ENCODE measurements around the gene NLRC3.
A peak's percentile ranks its signal among the peaks of the same experiment; 100 is the strongest.

The NLRC3 gene

DNA sequence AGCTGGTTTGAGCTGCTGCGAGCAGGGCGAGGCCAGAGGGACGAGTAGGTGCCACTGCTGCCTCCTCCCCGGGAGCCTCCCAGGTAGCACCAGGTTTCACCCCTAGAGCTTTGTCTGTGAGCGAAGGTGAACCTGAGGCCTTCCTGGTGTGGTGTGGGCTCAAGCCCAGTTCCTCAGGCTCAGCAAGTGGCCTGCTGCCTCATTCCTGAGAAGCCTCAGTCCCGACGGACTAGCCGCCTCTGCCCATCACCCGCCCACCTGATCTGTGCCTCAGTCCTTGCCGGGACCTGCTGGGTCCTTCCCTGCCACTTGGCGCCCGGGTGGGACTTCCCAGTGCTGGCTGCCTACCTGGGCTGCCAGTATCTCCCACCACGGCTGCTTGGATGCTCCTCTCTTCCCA is 1.7 kb downstream of the NLRC3 start:
- Histone ChIP-seq H4K91ac (ENCODE audit: low read length) (no peak overlapping the region), H3K27ac (ENCODE audit: low read length, poor library complexity, severe bottlenecking) (no peak overlapping the region), H3K4me1 (ENCODE audit: control insufficient read depth, insufficient read depth, low read depth, low read length) (peaks cover 16% of the 10 kb centered on the region), H3K79me1 (replicated peaks; ENCODE audit: low read length, poor library complexity, severe bottlenecking) (no peaks in the 10 kb centered on the region), H2AFZ (ENCODE audit: low read depth, low read length) (no peak overlapping the region), H4K8ac (ENCODE audit: low read length) (no peak overlapping the region), H3K36me3 (ENCODE audit: control insufficient read depth in 1 of 2, insufficient read depth in 2 of 2, low read depth in 1 of 2, low read length in 2 of 2) (no peaks in the 10 kb centered on the region), H3K4me3 (ENCODE audit: insufficient read depth in 1 of 2, low read depth in 1 of 2, low read length in 2 of 2) (no peak overlapping the region), H2BK120ac (ENCODE audit: low read depth, low read length) (no peak overlapping the region), H3K4ac (ENCODE audit: low read depth in 1 of 2, low read length in 2 of 2) (no peak overlapping the region), H3K14ac (ENCODE audit: low read length in 2 of 2) (no peak overlapping the region), H3K23ac (ENCODE audit: low read length in 2 of 2) (no peak overlapping the region), H2BK5ac (ENCODE audit: low read depth, low read length, poor library complexity, severe bottlenecking) (no peak overlapping the region), H3K9ac (ENCODE audit: low read length) (no peak overlapping the region), H3K9me3 (ENCODE audit: control insufficient read depth, low read length) (peaks cover 6% of the 10 kb centered on the region), H2BK12ac (ENCODE audit: low read length in 2 of 2) (no peak overlapping the region), H2AK5ac (ENCODE audit: low read length, severe bottlenecking) (no peak overlapping the region), H3K18ac (ENCODE audit: low read depth in 1 of 2, low read length in 2 of 2) (no peak overlapping the region), H3K27me3 (ENCODE audit: control insufficient read depth in 1 of 2, insufficient read depth in 1 of 2, low read length in 2 of 2) (peaks cover 0 to 17% of the 10 kb centered on the region in 2 experiments), H2BK15ac (ENCODE audit: low read depth, poor library complexity, severe bottlenecking) (no peak overlapping the region), H3K4me2 (ENCODE audit: low read length, poor library complexity, severe bottlenecking) (no peak overlapping the region)
- no peak for DNase-seq
- 86% methylated on average over 13 of the region's 13 CpGs for WGBS

DNA sequence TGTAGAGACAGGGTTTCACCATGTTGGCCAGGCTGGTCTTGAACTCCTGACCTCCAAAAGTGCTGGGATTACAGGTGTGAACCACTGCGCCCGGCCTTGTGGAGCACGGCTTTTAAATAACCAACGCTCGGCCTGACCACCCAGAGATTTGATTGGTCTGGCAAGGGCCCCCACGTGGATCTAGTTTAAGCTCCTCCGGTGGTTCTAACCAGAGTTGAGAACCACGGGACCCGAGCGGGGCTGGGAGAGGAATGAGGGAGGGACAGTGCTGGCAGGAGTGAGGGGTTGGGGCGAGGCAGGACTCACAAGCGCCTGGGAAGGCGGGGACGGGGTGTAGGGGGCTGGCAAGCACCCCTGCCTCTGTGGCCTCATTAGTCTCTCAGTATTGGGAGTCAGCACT is 3.0 kb downstream of the NLRC3 start:
- Histone ChIP-seq H2BK12ac (ENCODE audit: low read length in 2 of 2) (no peak overlapping the region), H3K4me1 (ENCODE audit: control insufficient read depth, insufficient read depth, low read depth, low read length) (peaks cover 6% of the 10 kb centered on the region), H3K4ac (ENCODE audit: low read depth in 1 of 2, low read length in 2 of 2) (no peak overlapping the region), H2AK5ac (ENCODE audit: low read length, severe bottlenecking) (no peak overlapping the region), H2BK5ac (ENCODE audit: low read depth, low read length, poor library complexity, severe bottlenecking) (no peak overlapping the region), H4K8ac (ENCODE audit: low read length) (no peak overlapping the region), H2BK120ac (ENCODE audit: low read depth, low read length) (no peak overlapping the region), H2AFZ (ENCODE audit: low read depth, low read length) (no peak overlapping the region), H3K27me3 (ENCODE audit: control insufficient read depth in 1 of 2, insufficient read depth in 1 of 2, low read length in 2 of 2) (peaks cover 0 to 17% of the 10 kb centered on the region in 2 experiments), H3K27ac (ENCODE audit: low read length, poor library complexity, severe bottlenecking) (no peak overlapping the region), H3K9me3 (ENCODE audit: control insufficient read depth, low read length) (peaks cover 11% of the 10 kb centered on the region), H3K36me3 (ENCODE audit: control insufficient read depth in 1 of 2, insufficient read depth in 2 of 2, low read depth in 1 of 2, low read length in 2 of 2) (no peaks in the 10 kb centered on the region), H3K23ac (ENCODE audit: low read length in 2 of 2) (no peak overlapping the region), H2BK15ac (ENCODE audit: low read depth, poor library complexity, severe bottlenecking) (no peak overlapping the region), H3K9ac (ENCODE audit: low read length) (no peak overlapping the region), H3K79me1 (replicated peaks; ENCODE audit: low read length, poor library complexity, severe bottlenecking) (no peaks in the 10 kb centered on the region), H3K14ac (ENCODE audit: low read length in 2 of 2) (no peak overlapping the region), H3K18ac (ENCODE audit: low read depth in 1 of 2, low read length in 2 of 2) (no peak overlapping the region), H3K4me2 (ENCODE audit: low read length, poor library complexity, severe bottlenecking) (no peak overlapping the region), H3K4me3 (ENCODE audit: insufficient read depth in 1 of 2, low read depth in 1 of 2, low read length in 2 of 2) (no peak overlapping the region), H4K91ac (ENCODE audit: low read length) (no peak overlapping the region)
- DNase-seq = no peak
- 89% methylated on average over 14 of the region's 14 CpGs for WGBS

- no peak for DNase-seq
- Histone ChIP-seq H3K4me2 (ENCODE audit: low read length, poor library complexity, severe bottlenecking) (no peak overlapping the region), H3K9ac (ENCODE audit: low read length) (no peak overlapping the region), H3K4ac (ENCODE audit: low read depth in 1 of 2, low read length in 2 of 2) (no peak overlapping the region), H3K27me3 (ENCODE audit: control insufficient read depth in 1 of 2, insufficient read depth in 1 of 2, low read length in 2 of 2) (peaks cover 0 to 12% of the 10 kb centered on the region in 2 experiments), H3K23ac (ENCODE audit: low read length in 2 of 2) (no peak overlapping the region), H3K18ac (ENCODE audit: low read depth in 1 of 2, low read length in 2 of 2) (no peak overlapping the region), H3K14ac (ENCODE audit: low read length in 2 of 2) (no peak overlapping the region), H3K27ac (ENCODE audit: low read length, poor library complexity, severe bottlenecking) (no peak overlapping the region), H2BK12ac (ENCODE audit: low read length in 2 of 2) (no peak overlapping the region), H3K36me3 (ENCODE audit: control insufficient read depth in 1 of 2, insufficient read depth in 2 of 2, low read depth in 1 of 2, low read length in 2 of 2) (no peaks in the 10 kb centered on the region), H2BK5ac (ENCODE audit: low read depth, low read length, poor library complexity, severe bottlenecking) (no peak overlapping the region), H2BK15ac (ENCODE audit: low read depth, poor library complexity, severe bottlenecking) (no peak overlapping the region), H2AFZ (ENCODE audit: low read depth, low read length) (no peak overlapping the region), H2AK5ac (ENCODE audit: low read length, severe bottlenecking) (no peak overlapping the region), H3K4me3 (ENCODE audit: insufficient read depth in 1 of 2, low read depth in 1 of 2, low read length in 2 of 2) (no peak overlapping the region), H3K9me3 (ENCODE audit: control insufficient read depth, low read length) (peaks cover 11% of the 10 kb centered on the region), H4K91ac (ENCODE audit: low read length) (no peak overlapping the region), H3K79me1 (replicated peaks; ENCODE audit: low read length, poor library complexity, severe bottlenecking) (no peaks in the 10 kb centered on the region), H4K8ac (ENCODE audit: low read length) (no peak overlapping the region), H3K4me1 (ENCODE audit: control insufficient read depth, insufficient read depth, low read depth, low read length) (no peaks in the 10 kb centered on the region), H2BK120ac (ENCODE audit: low read depth, low read length) (no peak overlapping the region)
- WGBS = 90% methylated on average over 7 of the region's 9 CpGs
Observed at GRCh38 chr16:3573146-3573815, 3.9 kb downstream of the NLRC3 start.

DNA sequence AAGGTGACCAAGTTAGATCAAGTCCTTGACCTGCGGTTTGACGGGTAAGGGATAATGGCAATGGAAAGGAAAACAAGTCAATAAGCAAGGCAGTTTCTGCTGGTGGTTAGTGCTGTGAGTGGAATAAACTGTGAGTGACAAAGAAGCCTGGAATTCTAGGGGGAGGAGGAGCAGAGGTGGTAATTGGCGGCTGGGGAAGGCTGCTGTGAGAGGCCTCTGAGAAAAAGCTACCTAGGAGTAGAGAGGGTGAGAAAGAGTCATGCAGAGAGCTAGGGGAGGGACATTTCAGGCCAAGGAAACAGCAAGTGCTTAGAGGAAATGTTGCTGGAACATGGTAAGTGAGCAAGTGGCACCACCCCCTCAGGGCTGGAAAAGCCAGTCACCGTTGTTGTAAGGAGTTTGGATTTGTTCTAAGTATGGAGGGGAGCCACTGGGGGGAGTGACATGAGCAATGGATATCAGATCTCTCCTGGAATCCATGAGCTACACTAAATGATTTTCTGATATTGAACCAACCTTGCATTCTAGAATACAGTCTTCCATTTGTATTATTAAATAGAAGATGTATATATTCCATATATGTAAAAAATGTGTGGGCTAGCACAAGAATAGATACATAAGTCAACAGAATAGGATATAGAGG is 6.7 kb downstream of the NLRC3 start:
- peaks cover 2% of the 10 kb centered on the region for H3K4me1 ChIP-seq (ENCODE audit: control insufficient read depth, insufficient read depth, low read depth, low read length)
- no peak overlapping the region for H3K18ac ChIP-seq (ENCODE audit: low read depth in 1 of 2, low read length in 2 of 2)
- no peak overlapping the region for H3K4ac ChIP-seq (ENCODE audit: low read depth in 1 of 2, low read length in 2 of 2)
- peaks cover 11% of the 10 kb centered on the region for H3K9me3 ChIP-seq (ENCODE audit: control insufficient read depth, low read length)
- no peak overlapping the region for H2BK12ac ChIP-seq (ENCODE audit: low read length in 2 of 2)
- no peaks in the 10 kb centered on the region for H3K79me1 ChIP-seq (replicated peaks; ENCODE audit: low read length, poor library complexity, severe bottlenecking)
- H3K9ac ChIP-seq (ENCODE audit: low read length) = no peak overlapping the region
- H3K4me2 ChIP-seq (ENCODE audit: low read length, poor library complexity, severe bottlenecking) = no peak overlapping the region
- H3K14ac ChIP-seq (ENCODE audit: low read length in 2 of 2) = no peak overlapping the region
- no peak overlapping the region for H2BK15ac ChIP-seq (ENCODE audit: low read depth, poor library complexity, severe bottlenecking)
- 30% methylated on average over 4 of the region's 4 CpGs for WGBS
- H3K4me3 ChIP-seq (ENCODE audit: insufficient read depth in 1 of 2, low read depth in 1 of 2, low read length in 2 of 2) = no peak overlapping the region
- H4K8ac ChIP-seq (ENCODE audit: low read length) = no peak overlapping the region
- H2BK120ac ChIP-seq (ENCODE audit: low read depth, low read length) = no peak overlapping the region
- H3K23ac ChIP-seq (ENCODE audit: low read length in 2 of 2) = no peak overlapping the region
- H3K27ac ChIP-seq (ENCODE audit: low read length, poor library complexity, severe bottlenecking) = no peak overlapping the region
- no peak overlapping the region for H2AFZ ChIP-seq (ENCODE audit: low read depth, low read length)
- no peak overlapping the region for H4K91ac ChIP-seq (ENCODE audit: low read length)
- H2BK5ac ChIP-seq (ENCODE audit: low read depth, low read length, poor library complexity, severe bottlenecking) = no peak overlapping the region
- peaks cover 0 to 3% of the 10 kb centered on the region in 2 experiments for H3K27me3 ChIP-seq (ENCODE audit: control insufficient read depth in 1 of 2, insufficient read depth in 1 of 2, low read length in 2 of 2)
- no peak overlapping the region for H2AK5ac ChIP-seq (ENCODE audit: low read length, severe bottlenecking)
- no peaks in the 10 kb centered on the region for H3K36me3 ChIP-seq (ENCODE audit: control insufficient read depth in 1 of 2, insufficient read depth in 2 of 2, low read depth in 1 of 2, low read length in 2 of 2)
- DNase-seq = peak; percentile 23

Measured in mesenchymal stem cell (in vitro differentiated cells and primary cell).